PC-3 (cell line): ENCODE measurements around the gene AKAP13.

Experiments used
- CTCF ChIP-seq: fragments of 300-600 bp; sonication (generic); conservative IDR thresholded peaks from 2 replicates; pipeline ENCODE4 v1.5.1; 2017; ENCODE audit warnings: antibody characterized with exemption, low read depth, mild to moderate bottlenecking, low read length
- EZH2 ChIP-seq: fragments of 300-600 bp; sonication (generic); IDR thresholded peaks from one replicate; pipeline ENCODE4 v1.6.1; 2017; ENCODE audit warnings: antibody characterized with exemption, mild to moderate bottlenecking, low read length; ENCODE audit not compliant: unreplicated experiment

GRCh38 chr15:85726454-85726853, 346.1 kb downstream of the AKAP13 start:
- TF ChIP-seq EZH2, result no peak
- TF ChIP-seq CTCF, result no peak
